Measurements from ENCODE around the gene UBE2V1.
"Not testable (repeated sequence)": the region's sequence is repeated elsewhere in the genome, so short reads cannot be mapped to it uniquely, and the experiment has no call there.

The UBE2V1 gene

DNA sequence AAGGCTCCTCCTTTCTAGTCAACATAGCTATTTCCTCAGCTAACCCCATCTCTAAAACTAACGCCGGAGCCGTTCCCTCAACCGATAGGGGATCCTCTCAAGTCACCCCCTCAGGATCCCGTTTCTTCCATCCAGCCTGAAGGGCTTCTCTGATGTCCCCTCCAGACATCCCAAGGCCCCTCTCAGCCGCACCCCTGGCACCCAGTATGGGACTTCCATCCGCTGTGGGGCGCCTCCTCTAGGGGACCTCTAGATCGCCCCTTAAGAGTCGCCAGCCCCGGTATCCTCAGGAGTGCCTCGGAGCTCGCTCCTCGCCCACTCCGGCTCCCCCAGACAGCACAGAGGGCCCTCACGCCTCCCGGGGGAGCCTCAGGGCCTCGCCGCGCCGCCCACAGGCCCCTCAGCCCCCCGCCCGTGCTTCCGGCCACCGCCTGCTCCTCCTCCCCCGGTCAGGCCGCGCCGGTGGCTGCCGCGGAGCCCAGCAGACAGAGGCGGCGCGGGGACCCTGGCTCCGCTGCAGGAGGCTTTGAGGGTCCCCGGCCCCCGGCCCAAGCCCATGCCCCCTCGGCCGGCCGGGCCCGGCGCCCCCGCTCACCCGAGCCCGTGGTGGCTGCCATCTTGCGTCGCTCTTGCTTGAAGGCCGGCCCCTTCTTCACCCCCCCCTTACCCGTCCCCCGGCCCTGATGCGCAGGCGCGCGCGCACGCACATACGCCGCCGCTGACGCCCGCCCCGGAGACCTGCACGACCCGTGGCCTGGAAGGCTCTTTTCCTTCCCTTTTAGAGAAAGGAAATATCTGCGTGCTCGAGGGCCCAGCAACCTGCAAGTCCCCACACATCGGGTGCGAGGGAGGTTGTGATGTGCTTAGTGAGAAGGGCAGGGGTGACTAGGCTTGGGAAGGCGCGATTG is at the start of gene UBE2V1:
Gene UBE2V1 (minus strand): TSS at position 639 of the 908 bp plus-strand sequence. CDS start 22 bp downstream, at position 617.
- peak; percentile 60 for DNase-seq

DNA sequence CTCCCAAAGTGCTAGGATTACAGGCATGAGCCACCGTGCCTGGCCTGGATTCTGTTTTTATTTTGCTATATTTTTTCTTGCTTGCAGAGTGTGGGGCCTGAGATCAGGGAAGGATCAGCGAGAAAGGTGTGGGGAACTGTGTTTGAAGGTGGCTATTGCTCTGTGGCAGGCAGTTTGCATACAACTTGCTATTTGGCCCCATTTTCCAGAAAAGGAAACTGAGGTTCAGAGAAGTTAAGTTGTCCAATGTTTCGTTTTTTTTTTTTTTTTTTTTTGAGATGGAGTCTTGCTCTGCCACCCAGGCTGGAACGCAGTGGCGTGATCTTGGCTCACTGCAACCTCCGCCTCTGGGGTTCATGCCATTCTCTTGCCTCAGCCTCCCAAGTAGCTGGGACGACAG is 48.5 kb upstream of the UBE2V1 start:
- DNase-seq, result not testable (repeated sequence)

DNA sequence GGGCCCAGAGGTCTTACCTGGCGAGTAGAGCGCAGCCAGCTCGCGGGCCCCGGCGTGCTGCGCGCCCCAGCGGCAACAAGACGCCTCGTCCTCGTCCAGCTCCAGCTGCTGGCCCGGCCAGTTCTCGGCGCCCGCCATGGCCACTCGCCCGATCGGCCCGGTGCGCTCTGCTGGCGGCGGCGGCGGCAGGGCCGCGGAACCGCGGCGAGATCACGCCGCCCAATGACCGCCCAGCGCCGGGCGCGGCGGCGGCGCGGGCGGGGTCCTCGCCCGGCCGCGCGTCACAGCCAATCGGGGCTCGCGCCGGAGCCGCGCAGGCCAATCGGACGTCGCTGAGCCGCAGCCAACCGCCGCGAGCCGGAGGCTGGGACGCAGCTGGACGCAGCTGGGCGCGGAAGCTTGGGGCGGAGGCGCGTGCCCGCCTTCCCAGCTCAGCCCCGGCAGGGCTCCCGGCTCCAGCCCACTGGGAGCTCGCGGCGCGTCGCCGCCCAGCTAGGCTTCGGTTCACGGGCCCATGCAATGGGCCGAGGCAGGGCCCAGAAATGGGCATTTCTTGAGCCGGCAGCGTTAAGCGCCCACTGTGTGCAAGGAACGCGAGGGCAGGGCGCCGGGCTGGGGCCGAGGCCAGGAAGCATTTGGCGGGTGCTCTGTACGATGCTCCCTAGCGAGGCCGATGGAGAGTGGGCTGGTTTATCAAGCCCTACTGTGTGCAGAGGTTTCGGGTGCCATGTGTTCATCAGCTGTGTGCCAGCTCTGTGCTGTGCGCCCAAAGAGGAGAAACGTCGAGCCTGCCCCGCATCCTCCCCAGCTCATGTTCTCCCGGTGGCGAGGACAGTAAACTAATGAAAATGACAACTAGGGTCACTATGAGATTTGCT is 40.8 kb upstream of the UBE2V1 start, which contains the start of gene PEDS1:
Gene PEDS1 (minus strand): TSS at position 224 of the 878 bp plus-strand sequence. CDS start 86 bp downstream, at position 138.
- DNase-seq, result peak; percentile 78

- DNase-seq, result peak; percentile 2
These were observed 40.2 kb upstream of the UBE2V1 start for GRCh38 chr20:50153153-50153499.

- DNase-seq, result no peak
These were observed 39.6 kb upstream of the UBE2V1 start for GRCh38 chr20:50152394-50153152.

DNA sequence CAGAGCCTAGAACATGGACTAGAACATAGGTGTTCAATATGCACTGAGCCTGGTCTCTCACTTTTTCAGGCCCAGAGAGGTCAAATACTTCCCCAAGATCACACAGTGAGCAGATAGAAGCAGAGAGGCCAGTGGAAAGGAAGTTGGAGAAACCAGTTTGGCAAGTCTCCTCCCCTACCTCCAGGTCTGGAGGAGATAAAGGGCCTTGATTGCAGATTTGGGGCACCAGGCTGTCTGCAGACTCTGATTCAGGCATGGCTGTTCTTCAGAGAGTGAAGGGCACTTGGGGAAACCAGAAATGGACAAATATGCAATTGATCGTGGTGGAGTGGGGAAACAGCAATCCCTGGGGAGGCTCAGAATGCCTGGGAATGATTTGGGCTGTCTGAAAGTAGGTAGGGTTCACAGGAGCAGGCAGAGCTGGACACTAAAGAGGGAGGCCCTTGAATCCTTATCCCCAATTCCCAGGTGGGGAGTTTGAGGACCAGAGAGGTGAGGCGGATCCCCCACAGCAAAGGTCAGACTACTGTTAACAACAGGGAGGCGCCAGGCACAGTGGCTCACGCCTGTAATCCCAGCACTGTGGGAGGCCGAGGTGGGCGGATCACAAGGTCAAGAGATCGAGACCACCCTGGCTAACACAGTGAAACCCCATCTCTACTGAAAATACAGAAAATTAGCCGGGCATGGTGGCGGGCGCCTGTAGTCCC is 38.2 kb upstream of the UBE2V1 start:
- DNase-seq, result peak; percentile 86

DNA sequence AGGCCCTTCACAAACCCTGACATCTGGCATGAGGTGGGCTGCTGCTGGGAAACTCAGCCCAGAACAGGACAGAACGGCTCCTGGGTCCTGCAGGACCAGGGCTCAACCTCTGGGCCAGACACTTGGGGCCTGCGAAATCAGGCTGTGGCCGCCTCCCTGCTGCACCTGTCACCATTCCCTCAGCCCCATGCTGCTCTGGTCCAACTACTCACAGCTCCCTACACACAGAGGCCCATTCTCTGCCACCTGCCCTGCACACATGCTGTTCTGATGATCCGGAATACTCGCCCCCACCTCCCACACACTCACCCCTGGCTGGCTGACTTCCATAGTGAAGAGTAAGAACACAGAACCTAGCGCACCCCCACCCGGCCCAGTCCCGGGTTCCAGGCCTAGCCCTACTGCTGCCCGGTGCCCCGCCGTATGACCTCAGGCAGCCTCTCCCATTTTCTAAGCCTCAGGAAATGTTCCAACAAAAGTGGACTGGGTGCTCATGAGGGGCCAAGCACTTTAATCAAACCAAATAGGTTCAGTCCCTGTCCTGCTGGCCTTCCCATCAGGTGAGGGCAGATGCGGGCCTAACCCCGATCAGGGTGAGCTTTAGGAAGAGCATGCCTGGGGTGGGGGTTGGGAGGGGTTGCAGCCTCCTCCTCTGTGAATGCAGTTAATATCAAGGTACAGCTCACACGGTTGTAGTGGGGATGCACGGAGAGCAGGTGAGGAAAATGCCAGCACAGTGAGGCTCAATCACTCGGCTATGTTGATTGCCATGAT is 36.7 kb upstream of the UBE2V1 start:
- no peak for DNase-seq

DNA sequence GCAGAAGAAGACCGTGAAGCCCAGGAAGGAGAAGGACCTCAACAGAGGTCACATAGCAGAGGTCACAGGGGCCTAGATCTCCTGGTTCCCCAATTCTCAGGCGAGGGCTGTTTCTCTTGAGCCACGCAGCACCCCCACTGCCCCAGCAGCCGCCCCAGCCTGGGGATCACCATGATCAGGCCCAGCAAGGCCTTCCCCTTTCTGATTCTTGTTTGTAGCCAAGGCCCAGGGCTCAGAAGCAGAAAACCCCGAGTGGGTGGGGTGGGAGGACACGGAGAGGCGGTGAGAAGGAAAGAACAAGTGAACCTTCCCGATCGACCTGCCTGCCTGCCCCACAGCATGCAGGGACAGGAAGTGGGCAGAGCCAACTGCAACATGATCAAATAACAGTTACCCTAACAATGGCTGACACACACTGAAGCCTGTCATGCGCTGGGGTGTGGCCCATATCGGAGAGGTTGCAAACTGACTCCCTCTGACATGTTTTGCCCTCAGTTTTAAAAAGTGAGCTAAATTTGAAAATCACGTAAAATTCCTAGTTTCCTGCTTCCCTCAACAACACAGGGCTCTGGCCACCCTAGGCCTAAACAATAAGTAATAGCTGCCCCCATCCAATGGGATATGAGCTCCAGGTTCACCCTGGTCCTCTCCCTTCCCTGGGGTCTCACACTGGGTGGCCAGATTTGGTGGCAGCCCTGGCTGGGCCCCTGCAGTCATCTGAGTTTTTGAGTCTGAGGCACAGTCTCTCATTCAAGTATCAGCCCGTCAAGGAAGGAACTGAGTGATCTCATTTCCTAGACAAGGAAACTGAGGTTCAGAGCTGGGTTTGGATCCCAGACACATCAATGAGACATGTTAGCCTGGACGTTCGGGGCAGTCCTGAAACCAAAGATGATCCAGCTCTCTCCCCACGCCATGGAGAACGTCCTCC is 34.0 kb upstream of the UBE2V1 start:
- no peak for DNase-seq

GRCh38 chr20:50146214-50146613 is 33.3 kb upstream of the UBE2V1 start:
- no peak for DNase-seq

DNA sequence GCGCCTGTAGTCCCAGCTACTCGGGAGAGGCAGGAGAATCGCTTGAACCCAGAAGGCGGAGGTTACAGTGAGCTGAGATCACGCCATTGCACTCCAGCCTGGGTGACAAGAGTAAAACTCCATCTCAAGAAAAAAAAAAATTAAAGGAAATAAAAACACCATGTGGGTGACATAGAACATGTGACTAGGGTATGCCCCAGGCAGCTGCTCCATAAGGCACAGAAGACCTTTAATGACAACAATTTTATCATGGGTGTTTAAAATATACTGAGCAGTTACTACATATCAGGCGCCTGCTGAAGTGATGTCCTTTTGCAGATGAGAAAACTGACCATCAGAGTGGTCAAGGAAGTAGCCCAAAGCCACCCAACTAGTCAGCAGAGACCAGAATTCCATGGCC is 32.6 kb upstream of the UBE2V1 start:
- DNase-seq, result no peak

DNA sequence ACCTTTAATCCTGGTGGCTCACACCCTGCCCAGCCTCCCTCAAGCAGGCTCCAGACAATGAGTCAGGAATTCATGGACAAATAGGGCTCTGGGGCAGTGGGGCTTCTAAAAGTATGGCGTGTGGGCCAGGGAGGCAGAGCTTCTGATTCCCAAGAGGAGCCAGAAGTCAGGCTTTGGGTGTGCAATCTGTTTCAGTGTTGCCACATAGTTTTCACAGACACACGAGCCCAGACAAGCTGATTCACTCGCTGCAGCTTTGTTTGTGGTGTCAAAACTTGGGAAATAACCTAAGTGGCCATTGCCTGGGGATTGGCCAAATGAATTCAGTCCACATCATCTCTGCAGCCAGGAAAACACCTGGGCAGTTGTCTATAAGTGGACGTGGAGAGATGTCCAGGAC is 31.4 kb upstream of the UBE2V1 start:
- DNase-seq, result no peak

DNA sequence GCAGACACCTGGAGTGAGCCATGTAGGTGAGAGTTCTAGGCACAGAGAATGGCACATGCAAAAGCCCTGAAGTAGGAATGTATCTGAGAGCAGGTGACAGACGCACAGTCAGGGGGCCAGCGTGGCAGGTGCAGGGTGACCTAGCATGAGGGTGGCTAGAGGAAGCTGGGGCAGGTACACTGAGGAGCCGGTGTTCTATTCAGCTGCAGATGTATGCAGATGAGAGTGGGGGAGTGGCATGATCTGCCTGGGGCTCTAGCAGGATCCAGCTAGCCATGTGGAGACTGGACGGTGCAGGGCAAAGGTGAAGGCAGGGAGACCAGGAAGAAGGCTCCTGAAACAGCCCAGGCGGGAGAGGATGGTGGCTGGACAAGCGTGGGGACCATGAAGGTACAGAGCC is 29.9 kb upstream of the UBE2V1 start:
- DNase-seq, result no peak

GRCh38 chr20:50141811-50142561 is 29.0 kb upstream of the UBE2V1 start:
- DNase-seq, result no peak

DNA sequence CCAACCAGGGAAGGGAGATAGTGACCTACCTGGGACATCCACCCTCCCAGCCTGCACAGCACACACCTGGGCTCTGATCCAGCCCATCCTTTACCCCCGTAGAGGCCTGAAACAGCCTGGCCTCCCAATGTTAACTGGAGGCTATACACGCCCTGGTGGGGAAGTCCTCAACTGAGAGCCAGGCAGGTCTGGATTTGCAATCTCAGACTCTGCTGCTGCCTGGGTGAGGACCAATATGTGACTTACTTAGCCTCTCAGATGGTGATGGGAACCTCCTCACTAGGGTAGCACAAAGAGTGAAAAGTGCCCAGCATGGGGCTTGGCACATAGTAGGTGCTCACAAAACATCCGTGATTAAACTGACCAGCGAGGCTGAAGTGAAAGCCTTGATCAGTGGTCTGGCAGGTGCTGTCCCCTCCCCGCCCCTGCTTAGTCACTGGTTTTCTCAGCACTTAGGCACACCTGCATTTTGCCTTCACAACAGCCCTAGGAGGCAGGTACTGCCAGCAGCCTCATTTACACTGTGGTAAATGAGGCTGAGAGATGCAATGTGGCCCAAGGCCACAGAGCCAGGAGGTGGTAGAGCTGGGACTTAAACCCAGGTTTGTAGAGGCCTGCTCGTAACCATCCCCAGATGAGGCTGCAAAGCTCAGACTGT is 28.2 kb upstream of the UBE2V1 start:
- no peak for DNase-seq

DNA sequence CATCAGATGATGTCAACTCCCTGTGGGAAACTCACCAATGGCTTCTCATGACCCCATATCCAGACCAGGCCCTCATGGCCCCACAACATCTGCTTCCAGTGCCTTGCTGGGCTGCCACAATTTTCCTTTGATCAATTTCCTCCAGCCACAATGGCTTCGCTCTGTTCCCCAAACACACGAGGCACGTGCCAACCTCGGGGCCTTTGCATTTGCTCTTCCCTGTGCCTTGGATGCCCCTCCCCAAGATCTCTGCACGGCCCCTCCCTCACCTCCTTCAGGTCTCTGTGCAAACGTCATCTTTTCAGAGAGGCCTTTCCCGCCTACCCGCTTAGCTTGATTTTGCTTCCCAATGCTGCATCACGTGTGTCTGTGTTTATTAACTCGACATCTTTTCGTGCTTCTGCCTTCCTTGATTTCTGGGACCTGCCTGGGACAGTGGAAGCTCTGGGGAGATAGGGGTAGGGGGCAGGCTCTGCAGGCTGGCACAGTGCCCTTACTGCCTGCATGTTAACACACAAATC is 27.4 kb upstream of the UBE2V1 start:
- no peak for DNase-seq

- DNase-seq, result no peak
These were observed 25.8 kb upstream of the UBE2V1 start for GRCh38 chr20:50138479-50139393.

DNA sequence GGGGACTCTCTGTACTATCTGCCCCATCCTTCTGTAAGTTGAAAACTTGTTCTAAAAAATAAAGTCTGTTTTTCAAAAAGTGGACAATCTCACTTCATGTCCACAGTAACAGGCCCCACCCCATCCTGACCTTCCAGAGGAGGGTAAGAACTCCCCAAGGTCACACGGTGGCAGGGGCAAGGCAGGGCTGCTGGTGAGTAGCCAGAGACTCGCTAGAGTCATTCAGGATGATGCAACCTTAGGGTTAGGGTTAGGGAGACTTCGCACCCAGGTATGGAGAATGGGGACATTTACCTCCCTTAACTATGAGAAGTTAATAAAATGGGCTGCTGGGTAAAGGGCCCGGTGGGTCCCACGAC is 25.1 kb upstream of the UBE2V1 start:
- no peak for DNase-seq

DNA sequence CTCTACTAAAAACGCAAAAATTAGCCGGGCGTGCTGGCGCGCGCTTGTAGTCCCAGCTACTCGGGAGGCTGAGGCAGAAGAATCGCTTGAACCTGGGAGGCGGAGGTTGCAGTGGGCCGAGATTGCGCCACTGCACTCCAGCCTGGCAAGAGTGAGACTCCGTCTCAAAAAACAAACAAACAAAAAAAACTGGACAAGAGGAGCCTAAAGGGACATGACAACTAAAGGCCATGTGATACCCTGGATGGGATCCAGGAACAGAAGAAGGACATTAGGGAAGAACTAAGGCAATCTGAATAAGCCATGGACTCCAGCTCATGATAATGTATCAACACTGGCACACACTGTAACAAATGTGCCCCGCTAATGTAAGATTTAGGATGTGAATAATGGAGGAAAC is 24.8 kb upstream of the UBE2V1 start:
- not testable (repeated sequence) for DNase-seq
